SU-DHL-6 (cell line): ENCODE data around the gene ZBP1.

Source experiments
- CTCF ChIP-seq: fragments of 200-600 bp; sonication (generic); IDR thresholded peaks from one replicate; pipeline ENCODE4 v1.5.1; 2017; ENCODE audit warnings: antibody characterized with exemption, mild to moderate bottlenecking, low read length, moderate library complexity; ENCODE audit not compliant: insufficient read depth, poor library complexity, severe bottlenecking
- EZH2phosphoT487 ChIP-seq: fragments of 200-600 bp; sonication (generic), shearing (Covaris generic); conservative IDR thresholded peaks from 2 replicates; pipeline ENCODE4 v1.6.1; 2018; ENCODE audit warnings: mild to moderate bottlenecking, antibody characterized with exemption, low read length, moderate library complexity, mixed read lengths

- TF ChIP-seq CTCF (no peak), EZH2phosphoT487 (no peak)
These were observed 27.9 kb upstream of the ZBP1 start for GRCh38 chr20:57647933-57648785.
